ENCODE measurements around the gene FAM47A. TPM values are rescaled to one million over a fixed set of nuclear protein-coding genes. Genes with fewer than 3 reads are reported as not detected.

The FAM47A gene
- total RNA-seq, 1 experiment from 2014 or later: not detected

DNA sequence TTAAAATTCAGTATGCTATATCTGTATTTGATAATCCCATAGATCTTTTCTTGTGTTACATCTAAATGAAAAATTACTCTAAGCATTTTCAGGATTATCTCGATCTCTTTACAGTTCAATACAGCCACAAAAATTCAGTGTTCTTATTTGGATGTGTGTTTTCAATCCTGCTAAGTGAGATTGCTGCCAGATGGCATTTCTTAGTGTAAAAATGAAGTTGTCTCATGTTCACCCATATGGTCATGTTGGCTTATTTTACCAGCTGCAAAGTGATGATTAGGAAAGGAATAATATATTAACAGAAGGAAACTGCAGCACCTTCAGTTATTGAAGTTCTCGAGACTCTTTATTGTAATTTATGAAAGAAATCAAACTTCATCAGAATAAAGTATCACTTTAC is 12.1 kb upstream of the FAM47A start:
- H3F3A ChIP-seq (ENCODE audit: low read length, unreplicated experiment): no peaks in the 10 kb centered on the region
- intact Hi-C loops (cut with micrococcal nuclease): no loop called here
- no peaks in the 10 kb centered on the region for H3K27me3 ChIP-seq (ENCODE audit: low read length)
- ATAC-seq (no peak), DNase-seq (no peak)
- no peaks in the 10 kb centered on the region for H3K4me1 ChIP-seq (ENCODE audit: insufficient read depth, low read length)
- no TSS peak for BruUV-seq (replicated peaks)
- no peak overlapping the region for H3K4me3 ChIP-seq (ENCODE audit: low read length)
- H3K9ac ChIP-seq (ENCODE audit: low read length): no peak overlapping the region
- no peaks in the 10 kb centered on the region for H3K79me2 ChIP-seq (ENCODE audit: low read length)
- POLR2A ChIA-PET (ENCODE audit: unreplicated experiment): no interaction called here
- no peaks in the 10 kb centered on the region for H4K20me1 ChIP-seq (ENCODE audit: low read length)
- no peaks in the 10 kb centered on the region for H3K36me3 ChIP-seq (ENCODE audit: low read depth, low read length)
- H3K9me3 ChIP-seq (ENCODE audit: low read length): no peaks in the 10 kb centered on the region
- TF ChIP-seq, protein P1, sequence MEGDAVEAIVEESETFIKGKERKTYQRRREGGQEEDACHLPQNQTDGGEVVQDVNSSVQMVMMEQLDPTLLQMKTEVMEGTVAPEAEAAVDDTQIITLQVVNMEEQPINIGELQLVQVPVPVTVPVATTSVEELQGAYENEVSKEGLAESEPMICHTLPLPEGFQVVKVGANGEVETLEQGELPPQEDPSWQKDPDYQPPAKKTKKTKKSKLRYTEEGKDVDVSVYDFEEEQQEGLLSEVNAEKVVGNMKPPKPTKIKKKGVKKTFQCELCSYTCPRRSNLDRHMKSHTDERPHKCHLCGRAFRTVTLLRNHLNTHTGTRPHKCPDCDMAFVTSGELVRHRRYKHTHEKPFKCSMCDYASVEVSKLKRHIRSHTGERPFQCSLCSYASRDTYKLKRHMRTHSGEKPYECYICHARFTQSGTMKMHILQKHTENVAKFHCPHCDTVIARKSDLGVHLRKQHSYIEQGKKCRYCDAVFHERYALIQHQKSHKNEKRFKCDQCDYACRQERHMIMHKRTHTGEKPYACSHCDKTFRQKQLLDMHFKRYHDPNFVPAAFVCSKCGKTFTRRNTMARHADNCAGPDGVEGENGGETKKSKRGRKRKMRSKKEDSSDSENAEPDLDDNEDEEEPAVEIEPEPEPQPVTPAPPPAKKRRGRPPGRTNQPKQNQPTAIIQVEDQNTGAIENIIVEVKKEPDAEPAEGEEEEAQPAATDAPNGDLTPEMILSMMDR (conservative IDR thresholded peaks at IDR 0.05; ENCODE audit: low read depth, low read length): no peak
- TF ChIP-seq EZH2phosphoT487 (IDR thresholded peaks at IDR 0.05; ENCODE audit: borderline replicate concordance, low read length) (no peak), EZH2 (IDR thresholded peaks at IDR 0.05; ENCODE audit: low read length, unreplicated experiment) (no peak)
- H3K4me2 ChIP-seq (ENCODE audit: low read length): no peak overlapping the region
- CTCF ChIA-PET: no interaction called here
- no peaks in the 10 kb centered on the region for H3K9me2 ChIP-seq (replicated peaks; ENCODE audit: low read length)
- no peak overlapping the region for H2AFZ ChIP-seq (ENCODE audit: low read length)
- no peak overlapping the region for H3K27ac ChIP-seq (ENCODE audit: low read length)

DNA sequence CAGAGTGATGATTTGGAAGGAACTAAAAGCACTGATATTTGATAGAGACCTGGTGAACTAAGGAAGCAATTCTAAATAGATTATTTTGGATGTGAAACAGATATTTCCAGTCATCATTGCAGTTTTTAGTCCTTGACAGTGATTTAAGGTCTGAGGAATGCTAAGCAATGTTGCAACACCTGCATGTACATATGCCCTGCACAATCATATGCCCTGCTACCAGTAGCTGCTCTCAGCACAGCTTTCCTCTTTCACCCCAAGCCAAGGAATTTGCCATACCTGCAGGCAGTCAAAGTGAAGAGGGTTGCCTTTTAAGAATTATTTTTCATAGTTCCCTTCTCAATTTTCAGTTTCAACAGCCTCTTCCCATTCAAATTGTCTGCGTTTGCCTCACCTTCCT is 8.7 kb upstream of the FAM47A start:
- ChIA-PET CTCF (no interaction called here), POLR2A (ENCODE audit: unreplicated experiment) (no interaction called here)
- Histone ChIP-seq H3K36me3 (ENCODE audit: low read depth, low read length) (no peaks in the 10 kb centered on the region), H3K9ac (ENCODE audit: low read length) (no peak overlapping the region), H2AFZ (ENCODE audit: low read length) (no peak overlapping the region), H3K4me3 (ENCODE audit: low read length) (no peak overlapping the region), H3K9me2 (replicated peaks; ENCODE audit: low read length) (no peaks in the 10 kb centered on the region), H3F3A (ENCODE audit: low read length, unreplicated experiment) (no peaks in the 10 kb centered on the region), H3K4me2 (ENCODE audit: low read length) (no peak overlapping the region), H4K20me1 (ENCODE audit: low read length) (no peaks in the 10 kb centered on the region), H3K79me2 (ENCODE audit: low read length) (no peaks in the 10 kb centered on the region), H3K27ac (ENCODE audit: low read length) (no peak overlapping the region), H3K9me3 (ENCODE audit: low read length) (no peaks in the 10 kb centered on the region), H3K27me3 (ENCODE audit: low read length) (no peaks in the 10 kb centered on the region), H3K4me1 (ENCODE audit: insufficient read depth, low read length) (no peaks in the 10 kb centered on the region)
- TF ChIP-seq EZH2 (IDR thresholded peaks at IDR 0.05; ENCODE audit: low read length, unreplicated experiment): no peak
- no peak for TF ChIP-seq EZH2phosphoT487 (IDR thresholded peaks at IDR 0.05; ENCODE audit: borderline replicate concordance, low read length)
- TF ChIP-seq, protein P1 (conservative IDR thresholded peaks at IDR 0.05; ENCODE audit: low read depth, low read length): no peak
- intact Hi-C loops (cut with micrococcal nuclease): no loop called here
- BruUV-seq (replicated peaks): no TSS peak
- DNase-seq (no peak), ATAC-seq (no peak)

DNA sequence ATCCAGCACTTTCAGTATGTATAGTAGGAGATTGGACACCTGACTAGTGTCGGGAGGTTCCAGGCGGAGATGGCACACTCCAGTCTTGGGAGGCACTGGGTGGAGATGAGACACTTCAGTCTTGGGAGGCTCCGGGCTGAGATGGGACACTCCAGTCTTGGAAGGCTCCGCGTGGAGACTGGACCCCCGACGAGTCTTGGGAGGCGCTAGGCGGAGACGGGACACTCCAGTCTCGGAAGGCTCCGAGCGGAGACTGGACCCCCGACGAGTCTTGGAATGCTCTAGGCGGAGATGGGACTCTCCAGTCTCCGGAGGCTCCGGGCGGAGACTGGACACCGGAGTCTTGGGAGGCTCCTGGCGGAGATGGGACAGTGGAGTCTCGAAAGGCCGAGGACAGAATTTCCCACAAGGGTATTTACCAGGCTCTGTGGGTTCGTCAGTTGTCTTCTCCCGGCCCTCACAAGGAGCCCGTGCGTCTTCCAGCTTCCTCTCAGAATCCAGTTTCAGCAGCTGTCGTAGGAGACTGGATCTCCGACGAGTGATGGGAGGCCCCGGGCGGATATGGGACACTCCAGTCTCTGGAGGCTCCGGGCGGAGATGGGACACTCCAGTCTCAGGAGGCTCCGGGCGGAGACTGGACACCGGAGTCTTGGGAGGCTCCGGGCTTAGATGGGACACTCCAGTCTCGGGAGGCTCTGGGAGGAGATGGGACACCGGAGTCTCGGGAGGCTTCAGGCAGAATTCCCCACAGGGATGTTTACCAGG is 952 bp downstream of the FAM47A start:
- H3K27me3 ChIP-seq (ENCODE audit: low read length): no peaks in the 10 kb centered on the region
- no peak overlapping the region for H3K27ac ChIP-seq (ENCODE audit: low read length)
- ChIA-PET CTCF (no interaction called here), POLR2A (ENCODE audit: unreplicated experiment) (no interaction called here)
- no peak overlapping the region for H3K9ac ChIP-seq (ENCODE audit: low read length)
- no TSS peak for BruUV-seq (replicated peaks)
- no peaks in the 10 kb centered on the region for H3K79me2 ChIP-seq (ENCODE audit: low read length)
- no peaks in the 10 kb centered on the region for H3K36me3 ChIP-seq (ENCODE audit: low read depth, low read length)
- no peak overlapping the region for H3K4me3 ChIP-seq (ENCODE audit: low read length)
- TF ChIP-seq EZH2 (IDR thresholded peaks at IDR 0.05; ENCODE audit: low read length, unreplicated experiment): no peak
- TF ChIP-seq, protein P1 (conservative IDR thresholded peaks at IDR 0.05; ENCODE audit: low read depth, low read length): no peak
- no peak for TF ChIP-seq EZH2phosphoT487 (IDR thresholded peaks at IDR 0.05; ENCODE audit: borderline replicate concordance, low read length)
- H2AFZ ChIP-seq (ENCODE audit: low read length): no peak overlapping the region
- no peaks in the 10 kb centered on the region for H3F3A ChIP-seq (ENCODE audit: low read length, unreplicated experiment)
- H3K9me3 ChIP-seq (ENCODE audit: low read length): no peaks in the 10 kb centered on the region
- intact Hi-C loops (cut with micrococcal nuclease): no loop called here
- no peaks in the 10 kb centered on the region for H4K20me1 ChIP-seq (ENCODE audit: low read length)
- H3K4me2 ChIP-seq (ENCODE audit: low read length): no peak overlapping the region
- DNase-seq (no peak), ATAC-seq (no peak)
- H3K4me1 ChIP-seq (ENCODE audit: insufficient read depth, low read length): no peaks in the 10 kb centered on the region
- no peaks in the 10 kb centered on the region for H3K9me2 ChIP-seq (replicated peaks; ENCODE audit: low read length)
